22Rv1 (cell line): ENCODE measurements around the gene CDCA3.

ENCODE experiments used
- H3K27ac ChIP-seq: fragments of 450-650 bp; 2 replicates; pipeline ENCODE4 v1.5.1; 2017
- ZFX ChIP-seq: fragments of 450-650 bp; IDR thresholded peaks from 2 replicates; pipeline ENCODE4 v1.6.1; 2017; ENCODE audit warnings: antibody characterized with exemption, borderline replicate concordance
- TF ChIP-seq, protein P1 (sequence below): fragments of 450-650 bp; IDR thresholded peaks from 2 replicates; pipeline ENCODE4 v1.5.1; 2017; ENCODE audit warnings: mild to moderate bottlenecking

The CDCA3 gene

GRCh38 chr12:6869049-6870021, 18.2 kb upstream of the CDCA3 start:
- peak overlapping the region; percentile 99 for H3K27ac ChIP-seq
- TF ChIP-seq, protein P1, sequence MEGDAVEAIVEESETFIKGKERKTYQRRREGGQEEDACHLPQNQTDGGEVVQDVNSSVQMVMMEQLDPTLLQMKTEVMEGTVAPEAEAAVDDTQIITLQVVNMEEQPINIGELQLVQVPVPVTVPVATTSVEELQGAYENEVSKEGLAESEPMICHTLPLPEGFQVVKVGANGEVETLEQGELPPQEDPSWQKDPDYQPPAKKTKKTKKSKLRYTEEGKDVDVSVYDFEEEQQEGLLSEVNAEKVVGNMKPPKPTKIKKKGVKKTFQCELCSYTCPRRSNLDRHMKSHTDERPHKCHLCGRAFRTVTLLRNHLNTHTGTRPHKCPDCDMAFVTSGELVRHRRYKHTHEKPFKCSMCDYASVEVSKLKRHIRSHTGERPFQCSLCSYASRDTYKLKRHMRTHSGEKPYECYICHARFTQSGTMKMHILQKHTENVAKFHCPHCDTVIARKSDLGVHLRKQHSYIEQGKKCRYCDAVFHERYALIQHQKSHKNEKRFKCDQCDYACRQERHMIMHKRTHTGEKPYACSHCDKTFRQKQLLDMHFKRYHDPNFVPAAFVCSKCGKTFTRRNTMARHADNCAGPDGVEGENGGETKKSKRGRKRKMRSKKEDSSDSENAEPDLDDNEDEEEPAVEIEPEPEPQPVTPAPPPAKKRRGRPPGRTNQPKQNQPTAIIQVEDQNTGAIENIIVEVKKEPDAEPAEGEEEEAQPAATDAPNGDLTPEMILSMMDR, result peak; percentile 98
- TF ChIP-seq ZFX, result no peak

DNA sequence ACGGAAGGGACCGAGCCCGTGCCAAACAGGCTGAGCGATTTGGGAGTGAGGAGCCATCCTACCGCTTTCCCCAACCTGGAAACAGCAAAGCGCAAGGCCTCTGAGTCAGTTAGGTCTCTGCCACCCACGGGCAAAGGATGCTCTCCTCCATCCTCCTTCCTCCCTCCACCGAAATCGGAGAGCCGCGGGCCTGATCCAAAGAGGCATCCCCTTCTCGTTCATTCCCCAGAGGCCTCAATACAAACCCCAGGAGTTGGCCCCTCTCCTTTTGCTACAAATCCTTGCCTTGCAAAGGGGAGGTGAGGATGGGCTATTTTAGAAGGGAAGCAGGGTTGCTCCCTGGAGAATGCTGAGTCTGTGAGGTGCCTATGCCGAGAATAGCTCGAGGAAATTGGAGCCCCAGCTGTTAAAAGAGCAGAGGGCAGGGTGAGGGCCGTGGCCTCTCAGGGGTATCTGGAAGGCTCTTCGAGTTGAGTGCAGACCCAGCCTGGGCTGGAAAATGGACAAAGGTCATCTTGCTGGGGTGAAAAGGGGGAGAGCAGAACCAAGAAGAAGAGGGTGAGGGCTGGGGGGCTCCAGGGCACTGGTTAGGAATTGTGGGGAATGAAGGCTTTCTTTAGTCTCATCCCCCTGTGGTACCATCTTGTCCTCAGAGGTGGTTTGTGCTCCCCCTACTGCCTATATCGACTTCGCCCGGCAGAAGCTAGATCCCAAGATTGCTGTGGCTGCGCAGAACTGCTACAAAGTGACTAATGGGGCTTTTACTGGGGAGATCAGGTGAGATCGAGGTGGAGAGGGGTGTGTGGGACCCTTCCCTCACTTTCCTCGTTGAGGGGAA, 17.3 kb upstream of the CDCA3 start:
- H3K27ac ChIP-seq, result peak overlapping the region; percentile 99
- TF ChIP-seq, protein P1, result no peak
- TF ChIP-seq ZFX, result no peak

DNA sequence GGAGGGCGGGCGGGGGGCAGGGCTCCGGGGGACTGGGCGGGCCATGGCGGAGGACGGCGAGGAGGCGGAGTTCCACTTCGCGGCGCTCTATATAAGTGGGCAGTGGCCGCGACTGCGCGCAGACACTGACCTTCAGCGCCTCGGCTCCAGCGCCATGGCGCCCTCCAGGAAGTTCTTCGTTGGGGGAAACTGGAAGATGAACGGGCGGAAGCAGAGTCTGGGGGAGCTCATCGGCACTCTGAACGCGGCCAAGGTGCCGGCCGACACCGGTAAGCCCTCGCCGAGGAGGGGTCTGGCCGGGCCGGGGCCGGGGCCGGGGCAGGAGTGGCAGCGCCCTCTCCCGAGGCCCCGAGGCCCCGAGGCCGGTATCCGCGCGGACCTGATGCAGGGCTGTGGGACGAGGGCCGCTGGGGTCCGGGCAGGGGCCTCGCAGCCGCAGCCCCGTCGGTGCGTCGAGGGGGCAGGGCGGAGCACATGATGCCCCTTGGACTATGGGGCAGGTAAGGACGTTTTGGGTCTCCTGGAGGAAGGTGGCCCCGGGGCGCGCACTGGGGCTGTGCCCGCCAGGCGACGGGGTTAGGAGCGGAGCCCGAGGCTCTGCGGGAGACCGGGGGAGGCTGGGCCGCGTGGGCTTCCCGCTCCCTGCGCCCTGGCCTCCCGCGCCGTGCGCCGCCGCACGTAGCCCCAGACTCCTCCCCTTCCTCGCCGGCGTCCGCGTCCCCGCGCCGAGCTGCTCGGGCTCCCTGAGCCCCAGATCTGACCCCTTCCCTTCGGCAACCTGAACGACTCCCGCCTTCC, 16.5 kb upstream of the CDCA3 start, which contains the start of gene TPI1:
Gene TPI1 (plus strand): TSS at position 119 of the 798 bp plus-strand sequence. CDS start 36 bp downstream, at position 155.
- TF ChIP-seq, protein P1, result peak; percentile 19; the same call in 1 of the 2 replicates
- TF ChIP-seq ZFX, result no peak
- H3K27ac ChIP-seq, result peak within 1 kb of the TSS; percentile 99

- no peak for TF ChIP-seq ZFX
- TF ChIP-seq, protein P1, result no peak
- H3K27ac ChIP-seq, result peak overlapping the region; percentile 99
These were observed 15.9 kb upstream of the CDCA3 start for GRCh38 chr12:6866920-6867412.

DNA sequence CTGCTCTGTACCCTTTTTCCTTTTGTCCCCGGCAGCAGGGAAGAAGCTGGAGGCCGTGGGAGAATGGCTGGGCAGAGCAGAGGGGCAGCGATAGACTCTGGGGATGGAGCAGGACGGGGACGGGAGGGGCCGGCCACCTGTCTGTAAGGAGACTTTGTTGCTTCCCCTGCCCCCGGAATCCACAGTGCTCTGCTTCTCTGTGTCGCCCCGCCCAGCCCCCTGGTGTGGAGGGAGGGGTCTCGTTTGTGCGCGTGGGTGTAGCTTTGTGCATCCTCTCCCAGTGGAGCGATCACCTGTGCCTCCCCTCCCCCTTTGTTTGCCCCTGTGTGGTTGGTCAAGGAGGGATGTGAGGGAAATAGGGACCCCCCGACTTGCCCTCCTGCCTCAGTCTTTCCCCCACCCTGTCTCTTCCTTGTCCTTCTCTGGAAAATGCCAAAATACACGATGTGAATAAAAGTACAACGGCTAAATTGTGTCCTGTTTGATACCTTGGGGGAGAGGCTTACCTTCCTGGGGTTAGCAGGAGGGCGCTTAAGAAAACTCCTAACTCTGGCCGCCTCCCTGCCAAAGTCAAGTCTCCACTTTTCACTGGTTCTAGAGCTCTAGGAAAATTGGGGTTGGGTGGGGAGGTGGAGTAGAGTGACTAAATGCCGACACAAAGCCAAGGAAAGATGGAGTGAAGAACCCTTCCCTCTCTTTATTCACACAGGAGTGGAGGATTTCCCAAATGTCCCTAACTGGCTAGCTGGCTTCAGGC, 15.3 kb upstream of the CDCA3 start:
- peak overlapping the region; percentile 99 for H3K27ac ChIP-seq
- no peak for TF ChIP-seq ZFX
- TF ChIP-seq, protein P1, result no peak

DNA sequence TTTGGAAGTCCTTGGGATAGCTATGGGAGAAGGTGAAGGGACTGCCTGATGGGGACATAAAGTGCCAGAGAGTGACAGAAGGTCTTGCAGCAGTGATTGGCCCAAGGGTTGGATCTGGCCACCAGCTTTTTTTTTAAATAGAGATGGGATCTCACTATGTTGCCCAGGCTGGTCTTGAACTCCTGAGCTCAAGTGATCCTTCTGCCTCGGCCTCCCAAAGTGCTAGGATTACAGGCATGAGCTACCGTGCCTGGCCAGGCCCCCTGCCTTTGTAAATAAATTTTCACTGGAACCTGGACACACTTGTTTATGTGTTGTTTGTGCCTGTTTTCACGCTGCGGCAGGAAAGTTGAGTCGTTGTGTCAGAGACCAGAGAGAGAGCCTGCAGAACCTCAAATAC, 14.2 kb upstream of the CDCA3 start:
- 0 out of 2 replicates have a peak overlapping the region, but pooled peaks have one; percentile 99 for H3K27ac ChIP-seq
